ENCODE data around the gene COL5A3. TPM values are rescaled to one million over a fixed set of nuclear protein-coding genes. Genes with fewer than 3 reads are reported as not detected.
"Not testable (repeated sequence)": the region's sequence is repeated elsewhere in the genome, so short reads cannot be mapped to it uniquely, and the experiment has no call there.

The COL5A3 gene
- total RNA-seq, 2 donors from 2014 or later, result 3.4 to 9.6 TPM

DNA sequence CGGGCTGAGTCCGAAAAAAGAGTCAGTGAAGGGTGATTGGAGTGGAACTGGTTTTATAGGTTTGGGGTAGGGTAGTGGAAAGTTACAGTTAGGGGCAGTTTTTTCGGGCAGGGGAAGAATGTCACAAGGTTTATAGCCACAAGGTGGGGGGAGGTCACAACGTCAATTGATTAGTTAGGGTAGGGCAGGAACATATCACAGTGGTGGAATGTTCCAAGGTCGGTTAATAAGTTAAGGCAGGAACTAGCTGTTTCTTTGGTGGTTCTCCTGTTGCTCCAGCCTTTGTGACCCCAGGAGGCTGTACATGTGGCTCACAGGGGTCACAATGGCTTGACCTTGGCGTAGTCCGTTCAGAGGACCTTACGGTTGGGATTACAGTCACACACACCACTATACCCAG lies 23.3 kb upstream of the COL5A3 start:
- peaks cover 33% of the 10 kb centered on the region for H3K4me1 ChIP-seq
- no peak overlapping the region for H3K4me3 ChIP-seq
- WGBS, 2 donors, result 56 to 64% methylated on average over 8 of the region's 8 CpGs
- ATAC-seq, result no peak
- TF ChIP-seq POLR2A (IDR thresholded peaks at IDR 0.05), result no peak
- no peak for TF ChIP-seq CTCF (IDR thresholded peaks at IDR 0.05)
- intact Hi-C loops (cut with DNase I), result loop anchor here (5.0 kb wide), 1 partner anchor 101 kb away; no protein-coding TSS in a partner anchor
- DNase-seq, result no peak
- H3K27ac ChIP-seq, result no peak overlapping the region
- no peaks in the 10 kb centered on the region for H3K9me3 ChIP-seq
- no peaks in the 10 kb centered on the region for H3K27me3 ChIP-seq
- H3K36me3 ChIP-seq (replicated peaks in 1 of 2; ENCODE audit: insufficient read depth in 1 of 2, low read depth in 2 of 2), result no peaks in the 10 kb centered on the region

DNA sequence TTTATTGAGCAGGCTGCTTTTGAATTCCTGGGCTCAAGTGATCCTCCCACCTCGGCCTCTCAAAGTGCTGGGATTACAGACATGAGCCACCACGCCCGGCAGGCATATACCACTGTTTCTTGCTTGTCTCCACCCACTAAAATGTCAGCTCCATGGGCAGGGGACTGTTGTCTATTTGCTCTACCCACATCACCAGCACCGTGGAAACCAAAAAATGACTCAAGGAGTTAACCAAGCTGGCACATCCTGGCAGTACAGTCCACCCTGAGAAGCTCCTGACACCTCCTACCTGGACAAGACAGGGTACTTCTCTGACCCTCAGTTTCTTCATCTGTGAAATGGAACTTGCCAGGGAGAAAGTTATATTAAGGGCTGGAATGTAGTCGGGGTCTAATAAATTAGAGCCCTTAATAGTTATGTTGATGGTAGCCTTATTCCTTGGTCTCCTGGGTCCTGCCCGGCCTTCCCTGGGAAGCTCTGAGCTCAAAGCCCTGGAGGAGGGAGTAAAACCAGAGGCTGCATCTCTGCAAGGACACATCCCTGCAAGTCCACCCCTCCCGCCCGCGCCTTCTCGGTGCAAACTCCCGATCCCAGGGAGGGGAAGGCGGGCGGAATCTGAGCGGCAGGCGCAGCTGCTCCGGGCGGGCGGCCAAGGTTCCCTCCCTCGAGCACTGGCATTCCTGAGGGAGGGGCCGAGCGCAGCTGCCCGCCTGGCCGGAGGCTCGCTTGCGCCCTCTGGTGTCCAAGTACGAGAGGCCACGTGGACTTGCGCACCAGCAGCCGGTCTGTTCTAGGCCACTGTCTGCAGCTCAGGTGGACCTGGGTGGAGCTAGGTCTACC lies 17.1 kb upstream of the COL5A3 start:
- no peaks in the 10 kb centered on the region for H3K27me3 ChIP-seq
- peaks cover 7% of the 10 kb centered on the region for H3K4me1 ChIP-seq
- H3K27ac ChIP-seq, result no peak overlapping the region
- DNase-seq (peak; percentile 95 to 98 (median 98)), ATAC-seq (peak; percentile 99)
- no peaks in the 10 kb centered on the region for H3K9me3 ChIP-seq
- H3K4me3 ChIP-seq, result no peak overlapping the region
- intact Hi-C loops (cut with DNase I), result no loop called here
- TF ChIP-seq CTCF (IDR thresholded peaks at IDR 0.05) (peak; percentile 78 to 99 (median 97)), POLR2A (IDR thresholded peaks at IDR 0.05) (no peak)
- no peaks in the 10 kb centered on the region for H3K36me3 ChIP-seq (replicated peaks in 1 of 2; ENCODE audit: insufficient read depth in 1 of 2, low read depth in 2 of 2)
- WGBS, 2 donors, result 9 to 30% methylated on average over 7 to 29 of the region's 29 CpGs

DNA sequence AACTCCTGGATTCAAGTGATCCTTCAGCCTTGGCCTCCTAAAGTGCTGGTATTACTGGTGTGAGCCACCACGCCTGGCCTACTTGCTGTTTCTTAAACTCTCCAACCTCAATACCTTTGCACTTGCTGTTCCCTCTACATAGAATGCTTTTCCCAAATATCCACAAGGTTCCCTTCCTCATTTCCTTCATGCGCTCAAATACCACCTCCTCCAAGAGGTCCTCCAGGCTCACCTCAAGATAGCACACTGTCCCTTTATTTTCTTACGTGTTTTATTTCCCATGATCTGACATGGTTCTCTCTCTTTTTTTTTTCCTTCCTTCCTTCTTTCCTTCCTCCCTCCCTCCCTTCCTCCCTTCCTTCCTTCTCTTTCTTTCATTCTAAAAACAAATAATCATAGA lies 16.4 kb upstream of the COL5A3 start:
- Histone ChIP-seq H3K27ac (no peak overlapping the region), H3K9me3 (no peaks in the 10 kb centered on the region), H3K27me3 (no peaks in the 10 kb centered on the region), H3K36me3 (replicated peaks in 1 of 2; ENCODE audit: insufficient read depth in 1 of 2, low read depth in 2 of 2) (no peaks in the 10 kb centered on the region), H3K4me3 (no peak overlapping the region), H3K4me1 (peaks cover 7% of the 10 kb centered on the region)
- DNase-seq (no peak), ATAC-seq (no peak)
- intact Hi-C loops (cut with DNase I), result no loop called here
- WGBS, 2 donors, result 65 to 79% methylated on average over 3 of the region's 3 CpGs
- TF ChIP-seq CTCF (IDR thresholded peaks at IDR 0.05) (no peak), POLR2A (IDR thresholded peaks at IDR 0.05) (no peak)

GRCh38 chr19:10023096-10023495 lies 12.8 kb upstream of the COL5A3 start:
- H3K9me3 ChIP-seq; ATAC-seq; H3K27me3 ChIP-seq; H3K36me3 ChIP-seq (replicated peaks in 1 of 2; ENCODE audit: insufficient read depth in 1 of 2, low read depth in 2 of 2); H3K27ac ChIP-seq; DNase-seq; H3K4me1 ChIP-seq; intact Hi-C loops (cut with DNase I); H3K4me3 ChIP-seq: not testable (repeated sequence)
- WGBS, 2 donors, result 81 to 82% methylated on average over 5 of the region's 5 CpGs

- no peak for TF ChIP-seq CTCF (IDR thresholded peaks at IDR 0.05)
- no peak for TF ChIP-seq POLR2A (IDR thresholded peaks at IDR 0.05)
- no peaks in the 10 kb centered on the region for H3K36me3 ChIP-seq (replicated peaks in 1 of 2; ENCODE audit: insufficient read depth in 1 of 2, low read depth in 2 of 2)
- H3K27ac ChIP-seq, result no peak overlapping the region
- ATAC-seq (no peak), DNase-seq (no peak)
- intact Hi-C loops (cut with DNase I), result no loop called here
- no peaks in the 10 kb centered on the region for H3K27me3 ChIP-seq
- 78 to 90% methylated on average over 2 of the region's 2 CpGs for WGBS, 2 donors
- no peaks in the 10 kb centered on the region for H3K9me3 ChIP-seq
- H3K4me1 ChIP-seq, result no peaks in the 10 kb centered on the region
- no peak overlapping the region for H3K4me3 ChIP-seq
Observed at GRCh38 chr19:10021863-10022262, 11.6 kb upstream of the COL5A3 start.

All from body of pancreas (tissue), 4 donors.